ENCODE results near the gene PRKAG2.

The PRKAG2 gene

GRCh38 chr7:151679071-151679708 lies 197.7 kb downstream of the PRKAG2 start:
- no peak for DNase-seq (ENCODE audit: low read depth in 2 of 2)

- DNase-seq (ENCODE audit: low read depth in 2 of 2), result no peak
Measured at GRCh38 chr7:151678227-151678604, 198.7 kb downstream of the PRKAG2 start.

GRCh38 chr7:151677581-151678226 lies 199.2 kb downstream of the PRKAG2 start:
- DNase-seq (ENCODE audit: low read depth in 2 of 2), result no peak

GRCh38 chr7:151676759-151677158 lies 200.2 kb downstream of the PRKAG2 start:
- DNase-seq (ENCODE audit: low read depth in 2 of 2), result no peak

- no peak for DNase-seq (ENCODE audit: low read depth in 2 of 2)
Measured at GRCh38 chr7:151675196-151675920, 201.6 kb downstream of the PRKAG2 start.

GRCh38 chr7:151674161-151674920 lies 202.6 kb downstream of the PRKAG2 start:
- DNase-seq (ENCODE audit: low read depth in 2 of 2), result no peak

GRCh38 chr7:151673216-151673615 lies 203.7 kb downstream of the PRKAG2 start:
- no peak for DNase-seq (ENCODE audit: low read depth in 2 of 2)

GRCh38 chr7:151672716-151673115 lies 204.2 kb downstream of the PRKAG2 start:
- no peak for DNase-seq (ENCODE audit: low read depth in 2 of 2)

- no peak for DNase-seq (ENCODE audit: low read depth in 2 of 2)
Measured at GRCh38 chr7:151671514-151671913, 205.4 kb downstream of the PRKAG2 start.

GRCh38 chr7:151669762-151670161 lies 207.2 kb downstream of the PRKAG2 start:
- no peak for DNase-seq (ENCODE audit: low read depth in 2 of 2)

- no peak for DNase-seq (ENCODE audit: low read depth in 2 of 2)
Measured at GRCh38 chr7:151666886-151667285, 210.0 kb downstream of the PRKAG2 start.

GRCh38 chr7:151665368-151665767 lies 211.5 kb downstream of the PRKAG2 start:
- no peak for DNase-seq (ENCODE audit: low read depth in 2 of 2)

GRCh38 chr7:151664268-151664667 lies 212.6 kb downstream of the PRKAG2 start:
- no peak for DNase-seq (ENCODE audit: low read depth in 2 of 2)

GRCh38 chr7:151663382-151664100 lies 213.4 kb downstream of the PRKAG2 start:
- no peak for DNase-seq (ENCODE audit: low read depth in 2 of 2)

GRCh38 chr7:151662251-151662826 lies 214.6 kb downstream of the PRKAG2 start:
- DNase-seq (ENCODE audit: low read depth in 2 of 2), result no peak

- no peak for DNase-seq (ENCODE audit: low read depth in 2 of 2)
Measured at GRCh38 chr7:151661587-151661986, 215.3 kb downstream of the PRKAG2 start.

GRCh38 chr7:151660141-151660540 lies 216.8 kb downstream of the PRKAG2 start:
- no peak for DNase-seq (ENCODE audit: low read depth in 2 of 2)

GRCh38 chr7:151659219-151659618 lies 217.7 kb downstream of the PRKAG2 start:
- DNase-seq (ENCODE audit: low read depth in 2 of 2), result no peak

- no peak for DNase-seq (ENCODE audit: low read depth in 2 of 2)
Measured at GRCh38 chr7:151658778-151659177, 218.1 kb downstream of the PRKAG2 start.

GRCh38 chr7:151657173-151657572 lies 219.7 kb downstream of the PRKAG2 start:
- no peak for DNase-seq (ENCODE audit: low read depth in 2 of 2)

GRCh38 chr7:151655555-151655954 lies 221.4 kb downstream of the PRKAG2 start:
- DNase-seq (ENCODE audit: low read depth in 2 of 2), result no peak

Measured in stimulated activated CD8-positive, alpha-beta memory T cell treated with anti-CD3 and anti-CD28 coated beads, Interleukin-15, amount 100 ng/mL, for 48 hours (primary cell).